Activated T-cell treated with anti-CD3 and anti-CD28 coated beads, Interleukin-2, amount 50 U/mL, for 24 hours (primary cell): Measurements from ENCODE around the gene COL28A1.

Experiments used
- DNase-seq: peaks from one replicate; pipeline ENCODE4 v3.0.0-alpha.2; 2020
- H3K27ac Mint-ChIP-seq: 2 replicates; pipeline ENCODE4 v1.8.0; 2020; ENCODE audit warnings: mild to moderate bottlenecking, mixed read lengths
- H3K27me3 Mint-ChIP-seq: 2 replicates; pipeline ENCODE4 v1.8.0; 2020; ENCODE audit warnings: mixed read lengths
- H3K36me3 Mint-ChIP-seq: 2 replicates; pipeline ENCODE4 v1.8.0; 2020; ENCODE audit warnings: low read depth, mixed read lengths
- H3K4me1 Mint-ChIP-seq: 2 replicates; pipeline ENCODE4 v1.8.0; 2020; ENCODE audit warnings: low read depth, mixed read lengths
- H3K4me3 Mint-ChIP-seq: 2 replicates; pipeline ENCODE4 v1.8.0; 2020; ENCODE audit warnings: mild to moderate bottlenecking, moderate library complexity, mixed read lengths
- H3K9me3 Mint-ChIP-seq: 2 replicates; pipeline ENCODE4 v1.8.0; 2020; ENCODE audit warnings: mixed read lengths

The COL28A1 gene

GRCh38 chr7:7354674-7355073, 181.0 kb downstream of the COL28A1 start:
- Mint-ChIP-seq H3K4me3 (no peak overlapping the region), H3K4me1 (no peaks in the 10 kb centered on the region), H3K27me3 (peaks cover 6% of the 10 kb centered on the region), H3K27ac (no peak overlapping the region), H3K9me3 (no peaks in the 10 kb centered on the region), H3K36me3 (no peaks in the 10 kb centered on the region)
- DNase-seq, result no peak

GRCh38 chr7:7352845-7353244, 182.8 kb downstream of the COL28A1 start:
- Mint-ChIP-seq H3K9me3 (no peaks in the 10 kb centered on the region), H3K27ac (no peak overlapping the region), H3K27me3 (peaks cover 6% of the 10 kb centered on the region), H3K4me1 (no peaks in the 10 kb centered on the region), H3K36me3 (no peaks in the 10 kb centered on the region), H3K4me3 (no peak overlapping the region)
- no peak for DNase-seq

DNA sequence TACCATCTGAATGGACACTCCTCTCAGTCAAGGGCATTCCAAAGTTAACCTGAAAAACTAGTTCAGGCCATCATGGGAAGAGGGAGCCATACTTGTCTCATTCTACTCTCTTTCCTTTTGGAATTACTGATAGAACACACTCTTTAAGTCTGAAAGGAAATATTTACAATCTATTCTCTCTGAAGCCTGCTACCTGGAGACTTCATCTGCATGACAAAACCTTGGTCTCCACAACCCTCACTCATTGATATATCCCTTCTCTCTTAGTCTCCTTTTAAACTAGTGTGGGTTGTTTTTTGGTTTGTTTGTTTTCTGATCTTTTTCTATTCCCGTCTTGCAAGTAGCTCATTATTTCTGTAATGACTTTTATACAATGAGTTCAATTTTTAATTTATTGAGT, 183.8 kb downstream of the COL28A1 start:
- Mint-ChIP-seq H3K9me3 (no peaks in the 10 kb centered on the region), H3K27me3 (peaks cover 6% of the 10 kb centered on the region)

GRCh38 chr7:7351156-7351555, 184.5 kb downstream of the COL28A1 start:
- no peaks in the 10 kb centered on the region for H3K36me3 Mint-ChIP-seq
- H3K27me3 Mint-ChIP-seq, result peaks cover 6% of the 10 kb centered on the region
- no peaks in the 10 kb centered on the region for H3K9me3 Mint-ChIP-seq
- no peak overlapping the region for H3K27ac Mint-ChIP-seq
- H3K4me3 Mint-ChIP-seq, result no peak overlapping the region
- DNase-seq, result no peak
- H3K4me1 Mint-ChIP-seq, result no peaks in the 10 kb centered on the region

More for the DNA sequence above, 183.8 kb downstream of the COL28A1 start:
- H3K4me3 Mint-ChIP-seq, result no peak overlapping the region
- H3K4me1 Mint-ChIP-seq, result no peaks in the 10 kb centered on the region
- no peak for DNase-seq
- no peak overlapping the region for H3K27ac Mint-ChIP-seq
- H3K36me3 Mint-ChIP-seq, result no peaks in the 10 kb centered on the region

DNA sequence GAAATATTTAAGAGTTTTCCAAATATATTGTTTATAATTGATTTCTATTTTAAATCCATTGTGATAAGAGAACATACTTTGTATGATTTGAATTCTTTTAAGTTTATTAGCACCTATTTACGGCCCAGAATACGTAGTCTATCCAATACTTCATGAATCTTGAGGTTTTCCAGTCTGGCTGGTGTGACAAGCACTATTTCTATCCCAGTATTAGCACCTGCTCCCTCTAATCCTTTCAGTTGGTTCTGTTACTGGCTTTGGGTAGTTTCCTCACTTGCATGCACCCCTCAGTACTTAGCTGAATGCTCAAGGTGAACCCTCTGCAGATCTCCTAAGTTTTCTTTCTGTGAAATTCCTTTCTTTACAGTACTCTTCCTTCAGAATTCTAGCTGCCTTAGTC, 186.5 kb downstream of the COL28A1 start:
- H3K4me3 Mint-ChIP-seq, result no peak overlapping the region
- H3K9me3 Mint-ChIP-seq, result no peaks in the 10 kb centered on the region
- H3K4me1 Mint-ChIP-seq, result no peaks in the 10 kb centered on the region
- no peak overlapping the region for H3K27ac Mint-ChIP-seq
- no peak for DNase-seq
- H3K36me3 Mint-ChIP-seq, result no peaks in the 10 kb centered on the region
- H3K27me3 Mint-ChIP-seq, result peaks cover 14% of the 10 kb centered on the region

- Mint-ChIP-seq H3K4me1 (no peaks in the 10 kb centered on the region), H3K27ac (no peak overlapping the region), H3K4me3 (no peak overlapping the region), H3K36me3 (no peaks in the 10 kb centered on the region), H3K9me3 (no peaks in the 10 kb centered on the region), H3K27me3 (peaks cover 9% of the 10 kb centered on the region)
- no peak for DNase-seq
Measured at GRCh38 chr7:7347045-7347444, 188.6 kb downstream of the COL28A1 start.

DNA sequence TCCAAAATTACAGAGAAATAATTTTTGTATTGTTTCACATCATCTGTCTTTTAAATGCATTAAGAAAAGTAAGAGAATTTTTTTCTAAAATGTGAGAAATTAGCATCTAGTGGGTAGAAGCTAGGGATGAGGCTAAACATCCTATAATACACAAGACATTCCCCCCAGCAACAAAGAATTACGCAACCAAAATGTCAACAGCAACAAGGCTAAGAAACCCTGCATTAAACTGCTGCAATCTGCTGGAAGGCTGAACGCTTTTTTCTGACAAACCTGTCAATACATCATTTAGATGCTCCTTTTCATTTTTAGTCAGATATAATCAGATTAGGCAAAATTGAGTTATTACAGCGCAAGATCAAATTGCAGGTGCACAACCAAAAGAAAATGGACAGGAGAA, 191.1 kb downstream of the COL28A1 start:
- no peaks in the 10 kb centered on the region for H3K36me3 Mint-ChIP-seq
- DNase-seq, result no peak
- H3K4me1 Mint-ChIP-seq, result no peaks in the 10 kb centered on the region
- H3K27me3 Mint-ChIP-seq, result peaks cover 9% of the 10 kb centered on the region
- no peak overlapping the region for H3K4me3 Mint-ChIP-seq
- H3K9me3 Mint-ChIP-seq, result no peaks in the 10 kb centered on the region
- no peak overlapping the region for H3K27ac Mint-ChIP-seq

GRCh38 chr7:7335909-7336308, 199.8 kb downstream of the COL28A1 start:
- no peaks in the 10 kb centered on the region for H3K36me3 Mint-ChIP-seq
- H3K9me3 Mint-ChIP-seq, result peaks cover 2% of the 10 kb centered on the region
- H3K4me3 Mint-ChIP-seq, result no peak overlapping the region
- DNase-seq, result no peak
- no peak overlapping the region for H3K27ac Mint-ChIP-seq
- H3K4me1 Mint-ChIP-seq, result peaks cover 18% of the 10 kb centered on the region
- H3K27me3 Mint-ChIP-seq, result no peaks in the 10 kb centered on the region

DNA sequence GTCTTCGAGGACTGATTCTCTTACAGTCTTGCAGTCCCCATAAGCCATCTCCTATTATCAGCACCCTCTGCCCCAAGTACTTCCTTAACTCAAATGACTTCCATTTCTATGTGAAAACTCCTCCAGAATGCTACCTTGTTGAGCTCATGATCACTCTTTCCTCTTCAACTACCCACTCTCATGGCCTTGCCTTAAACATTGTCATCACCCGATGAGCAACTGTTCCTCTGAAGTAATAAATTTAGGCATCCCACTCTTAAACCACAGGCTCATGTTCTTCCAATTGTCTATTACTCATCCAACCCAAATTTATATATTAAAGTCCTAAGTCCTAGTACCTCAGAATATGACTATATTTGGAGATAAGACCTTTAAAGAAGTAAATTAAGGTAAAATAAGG, 200.5 kb downstream of the COL28A1 start:
- Mint-ChIP-seq H3K9me3 (peaks cover 2% of the 10 kb centered on the region), H3K27ac (no peak overlapping the region), H3K27me3 (no peaks in the 10 kb centered on the region), H3K36me3 (no peaks in the 10 kb centered on the region), H3K4me3 (no peak overlapping the region), H3K4me1 (peaks cover 18% of the 10 kb centered on the region)
- no peak for DNase-seq

DNA sequence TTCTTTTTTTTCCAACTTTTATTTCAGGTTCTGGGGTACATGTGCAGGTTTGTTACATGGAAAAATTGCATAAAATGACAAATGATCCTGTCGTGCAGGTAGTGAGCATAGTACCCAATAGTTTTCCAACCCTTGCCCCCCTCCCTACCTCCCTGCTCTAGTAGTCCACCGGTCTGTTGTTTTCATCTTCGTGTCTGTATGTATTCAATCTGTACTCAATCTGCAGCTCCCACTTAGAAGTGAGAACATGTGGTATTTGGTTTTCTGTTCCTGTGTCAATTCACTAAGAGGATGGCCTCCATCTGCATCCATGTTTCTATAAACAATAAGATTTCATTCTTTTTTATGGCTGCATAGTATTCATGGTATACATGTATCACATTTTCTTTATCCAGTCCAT, 202.1 kb downstream of the COL28A1 start:
- no peak for DNase-seq
- peaks cover 2% of the 10 kb centered on the region for H3K9me3 Mint-ChIP-seq
- no peaks in the 10 kb centered on the region for H3K27me3 Mint-ChIP-seq
- H3K36me3 Mint-ChIP-seq, result no peaks in the 10 kb centered on the region
- H3K27ac Mint-ChIP-seq, result no peak overlapping the region
- no peak overlapping the region for H3K4me3 Mint-ChIP-seq
- peaks cover 18% of the 10 kb centered on the region for H3K4me1 Mint-ChIP-seq

DNA sequence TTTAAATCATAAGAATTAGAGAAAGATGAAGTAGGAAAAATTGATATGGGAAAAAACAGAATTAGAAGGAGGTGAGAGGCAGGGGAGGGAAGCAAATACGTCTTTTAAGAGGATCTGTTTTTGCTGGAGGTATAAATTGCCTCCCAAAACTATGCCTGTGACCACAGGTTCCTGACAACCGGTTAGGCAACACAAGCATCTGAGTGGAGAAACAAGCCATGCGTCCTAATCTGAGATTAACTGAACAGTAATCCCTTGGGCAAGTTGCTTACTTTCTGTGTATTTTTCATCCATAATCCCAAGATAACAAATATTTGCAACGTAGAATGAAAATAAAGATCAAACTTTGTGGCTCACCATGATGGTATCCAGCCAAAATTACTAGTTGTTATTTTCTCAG, 204.2 kb downstream of the COL28A1 start:
- H3K4me1 Mint-ChIP-seq, result peaks cover 18% of the 10 kb centered on the region
- H3K9me3 Mint-ChIP-seq, result peaks cover 2% of the 10 kb centered on the region
- DNase-seq, result no peak
- H3K4me3 Mint-ChIP-seq, result no peak overlapping the region
- no peak overlapping the region for H3K27ac Mint-ChIP-seq
- H3K36me3 Mint-ChIP-seq, result no peaks in the 10 kb centered on the region
- no peaks in the 10 kb centered on the region for H3K27me3 Mint-ChIP-seq

GRCh38 chr7:7330997-7331396, 204.7 kb downstream of the COL28A1 start:
- DNase-seq, result no peak
- Mint-ChIP-seq H3K27ac (no peak overlapping the region), H3K4me1 (peaks cover 18% of the 10 kb centered on the region), H3K36me3 (no peaks in the 10 kb centered on the region), H3K9me3 (peaks cover 2% of the 10 kb centered on the region), H3K27me3 (no peaks in the 10 kb centered on the region), H3K4me3 (no peak overlapping the region)

GRCh38 chr7:7329326-7329725, 206.3 kb downstream of the COL28A1 start:
- no peak for DNase-seq
- Mint-ChIP-seq H3K36me3 (no peaks in the 10 kb centered on the region), H3K27ac (no peak overlapping the region), H3K4me3 (no peak overlapping the region), H3K9me3 (peaks cover 2% of the 10 kb centered on the region), H3K27me3 (no peaks in the 10 kb centered on the region), H3K4me1 (peaks cover 9% of the 10 kb centered on the region)

DNA sequence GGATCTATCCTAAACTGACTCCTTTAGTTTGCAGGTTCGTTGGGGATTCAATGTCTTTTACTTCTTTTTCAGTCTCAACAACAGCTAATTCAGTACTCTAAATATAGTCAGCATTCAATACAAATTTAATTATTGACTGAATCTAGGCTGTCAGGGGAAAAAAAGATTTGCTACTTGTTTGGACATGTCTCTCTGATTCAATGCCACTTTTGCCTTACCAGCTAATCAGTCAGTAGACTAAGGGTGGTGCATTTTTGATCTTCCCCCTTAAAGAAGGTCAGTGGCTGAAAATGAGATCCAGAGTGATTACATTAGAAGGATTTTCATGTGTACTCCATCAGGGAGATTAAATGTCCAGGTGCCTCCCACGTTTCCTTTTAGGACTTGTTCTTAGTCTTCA, 208.2 kb downstream of the COL28A1 start:
- no peak for DNase-seq
- Mint-ChIP-seq H3K4me1 (no peaks in the 10 kb centered on the region), H3K4me3 (no peak overlapping the region), H3K36me3 (no peaks in the 10 kb centered on the region), H3K27ac (no peak overlapping the region), H3K27me3 (peaks cover 4% of the 10 kb centered on the region), H3K9me3 (no peaks in the 10 kb centered on the region)

DNA sequence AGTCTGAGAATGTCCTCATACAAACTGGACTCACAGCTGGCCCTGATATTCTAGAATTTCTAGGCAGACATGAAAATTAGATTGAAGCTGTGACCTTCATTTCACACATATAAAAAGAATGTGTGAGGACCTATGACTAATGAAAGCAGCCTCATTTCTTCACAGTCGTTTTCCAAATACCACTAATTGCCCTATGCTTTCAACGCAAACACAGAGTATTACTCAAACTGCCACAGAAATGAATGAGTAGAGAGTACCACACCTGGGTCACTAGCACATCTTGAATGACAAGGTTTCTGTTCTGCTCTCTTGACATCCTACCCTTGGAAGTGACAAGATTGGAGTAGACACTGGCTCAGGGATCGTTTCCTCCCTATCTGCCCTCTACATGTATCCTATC, 211.0 kb downstream of the COL28A1 start:
- Mint-ChIP-seq H3K27me3 (peaks cover 4% of the 10 kb centered on the region), H3K4me1 (no peaks in the 10 kb centered on the region), H3K4me3 (no peak overlapping the region), H3K9me3 (no peaks in the 10 kb centered on the region), H3K27ac (no peak overlapping the region), H3K36me3 (no peaks in the 10 kb centered on the region)
- DNase-seq, result no peak

GRCh38 chr7:7323921-7324320, 211.8 kb downstream of the COL28A1 start:
- H3K4me3 Mint-ChIP-seq, result no peak overlapping the region
- DNase-seq, result no peak
- H3K27ac Mint-ChIP-seq, result no peak overlapping the region
- H3K9me3 Mint-ChIP-seq, result no peaks in the 10 kb centered on the region
- peaks cover 4% of the 10 kb centered on the region for H3K27me3 Mint-ChIP-seq
- no peaks in the 10 kb centered on the region for H3K4me1 Mint-ChIP-seq
- H3K36me3 Mint-ChIP-seq, result no peaks in the 10 kb centered on the region
